Kidney (tissue), 14 donors: ENCODE data around the gene ANKRD53. TPM values are rescaled to one million over a fixed set of nuclear protein-coding genes. Genes with fewer than 3 reads are reported as not detected.

ENCODE experiments used
- DNase-seq, 5 donors: peaks; one replicate each; pipeline ENCODE4 v3.0.0-alpha.2; 2013 to 2020
- FAIRE-seq: peaks from 2 replicates; lab custom pipeline; 2012; peaks lifted over from hg19 to GRCh38; lab: Jason Lieb, UNC
- H3K27ac ChIP-seq, 2 donors: one replicate each; pipeline ENCODE4 v1.7.0; 2013; ENCODE audit warnings: low read depth in 2 of 2, low read length in 2 of 2, inconsistent platforms in 1 of 2
- H3K27me3 ChIP-seq: one replicate; pipeline ENCODE4 v1.7.1; 2013; ENCODE audit warnings: low read length, inconsistent platforms; ENCODE audit not compliant: control insufficient read depth, insufficient read depth
- H3K36me3 ChIP-seq, 3 donors: one replicate each; pipeline versions ENCODE4 v1.7.0 to v1.7.1; 2013; ENCODE audit warnings: low read length in 3 of 3, control low read depth in 1 of 3, inconsistent platforms in 1 of 3; ENCODE audit not compliant: insufficient read depth in 3 of 3, control insufficient read depth in 2 of 3
- H3K4me1 ChIP-seq, 3 donors: one replicate each; pipeline versions ENCODE4 v1.7.0 to v1.7.1; 2013; ENCODE audit warnings: low read length in 3 of 3, inconsistent platforms in 1 of 3, low read depth in 1 of 3; ENCODE audit not compliant: control insufficient read depth in 2 of 3, insufficient read depth in 2 of 3
- H3K4me3 ChIP-seq, 3 donors: one replicate each; pipeline versions ENCODE4 v1.7.0 to v1.8.1; 2013; ENCODE audit warnings: low read length in 3 of 3, control low read depth in 1 of 3, inconsistent platforms in 1 of 3
- H3K9ac ChIP-seq, 3 donors: one replicate each; pipeline versions ENCODE4 v1.7.0 to v1.7.1; 2013; ENCODE audit warnings: low read length in 3 of 3, control low read depth in 1 of 3, inconsistent platforms in 1 of 3
- H3K9me3 ChIP-seq, 3 donors: one replicate each; pipeline versions ENCODE4 v1.7.0 to v1.7.1; 2013; ENCODE audit warnings: low read length in 3 of 3, control low read depth in 1 of 3, inconsistent platforms in 1 of 3; ENCODE audit not compliant: control insufficient read depth in 2 of 3, insufficient read depth in 1 of 3
- CTCF ChIP-seq: IDR thresholded peaks from 3 replicates; pipeline ENCODE4 v1.5.1; 2012; ENCODE audit warnings: mild to moderate bottlenecking, moderate library complexity, borderline replicate concordance; ENCODE audit not compliant: insufficient read depth; ENCODE audit errors: extremely low read depth
- intact Hi-C: fragments of 100-400 bp; cut with DNase I; formaldehyde crosslinking; loops from one replicate; pipeline ENCODE4 v1.11.1; 2022
- polyA plus RNA-seq: library from polyadenylated mRNA; stranded (reverse); fragments of 350-450 nt; fragmentation: Illumina TruSeq; extraction: RNeasy Lipid Tissue Mini Kit (QIAGEN cat#74804); gene quantifications from one replicate; pipeline ENCODE4 v1.2.3, GENCODE V29; 2014; ENCODE audit warnings: low read depth, low replicate concordance; ENCODE audit not compliant: insufficient read depth
- total RNA-seq: library from RNA; stranded (reverse); fragmentation: NEBNext Ultra II Directional; extraction: Animal tissue kit (Norgen Biotek cat#: 25700); gene quantifications from one replicate; pipeline ENCODE4 v1.2.1, GENCODE V29; 2021
- donor health status: control.
- donor health status: control.
- donor health status: control.
- donor health status: control.
- donor health status: control.
- donor health status: DM: yes; HTN: yes; CAD: no.
- donor health status: Normal renal cell carcinoma (clear cell type).

ANKRD53 gene
- total and polyA plus RNA-seq, 2 donors from 2014 or later, result 1.3 to 2.1 TPM

- Histone ChIP-seq H3K4me1 (peaks cover 0 to 14% (median 10%) of the 10 kb centered on the region in 3 donors), H3K27ac (no peak overlapping the region), H3K4me3 (no peak overlapping the region), H3K9ac (no peak overlapping the region), H3K27me3 (no peaks in the 10 kb centered on the region), H3K36me3 (peaks cover 0 to 26% (median 25%) of the 10 kb centered on the region in 3 donors), H3K9me3 (no peaks in the 10 kb centered on the region)
- TF ChIP-seq CTCF, result no peak
- FAIRE-seq (no peak), DNase-seq (no peak)
- intact Hi-C loops, result no loop called here
These were observed 11.8 kb downstream of the ANKRD53 start for GRCh38 chr2:70990216-70990615.

GRCh38 chr2:70991142-70991541 is 12.7 kb downstream of the ANKRD53 start:
- intact Hi-C loops, result no loop called here
- FAIRE-seq (no peak), DNase-seq (no peak)
- H3K27ac ChIP-seq, result no peak overlapping the region
- no peaks in the 10 kb centered on the region for H3K9me3 ChIP-seq
- peaks cover 0 to 16% (median 14%) of the 10 kb centered on the region in 3 donors for H3K4me1 ChIP-seq
- H3K36me3 ChIP-seq, result peaks cover 0 to 25% (median 23%) of the 10 kb centered on the region in 3 donors
- H3K27me3 ChIP-seq, result no peaks in the 10 kb centered on the region
- no peak for TF ChIP-seq CTCF
- H3K4me3 ChIP-seq, result no peak overlapping the region
- no peak overlapping the region for H3K9ac ChIP-seq

GRCh38 chr2:70991742-70992141 is 13.3 kb downstream of the ANKRD53 start:
- intact Hi-C loops, result no loop called here
- no peak for DNase-seq
- no peak overlapping the region for H3K27ac ChIP-seq
- no peaks in the 10 kb centered on the region for H3K9me3 ChIP-seq
- H3K9ac ChIP-seq, result no peak overlapping the region
- no peak for TF ChIP-seq CTCF
- no peak for FAIRE-seq
- H3K4me1 ChIP-seq, result peaks cover 0 to 16% (median 14%) of the 10 kb centered on the region in 3 donors
- H3K4me3 ChIP-seq, result no peak overlapping the region
- no peaks in the 10 kb centered on the region for H3K27me3 ChIP-seq
- peaks cover 0 to 25% (median 20%) of the 10 kb centered on the region in 3 donors for H3K36me3 ChIP-seq
